ENCODE results near the gene USP5.
A peak's percentile ranks its signal among the peaks of the same experiment; 100 is the strongest.
"Not testable (repeated sequence)": the region's sequence is repeated elsewhere in the genome, so short reads cannot be mapped to it uniquely, and the experiment has no call there.

The USP5 gene

GRCh38 chr12:6843118-6843902 is 8.6 kb upstream of the USP5 start:
- DNase-seq: no peak

- DNase-seq: no peak
Measured at GRCh38 chr12:6845395-6845794, 6.6 kb upstream of the USP5 start.

DNA sequence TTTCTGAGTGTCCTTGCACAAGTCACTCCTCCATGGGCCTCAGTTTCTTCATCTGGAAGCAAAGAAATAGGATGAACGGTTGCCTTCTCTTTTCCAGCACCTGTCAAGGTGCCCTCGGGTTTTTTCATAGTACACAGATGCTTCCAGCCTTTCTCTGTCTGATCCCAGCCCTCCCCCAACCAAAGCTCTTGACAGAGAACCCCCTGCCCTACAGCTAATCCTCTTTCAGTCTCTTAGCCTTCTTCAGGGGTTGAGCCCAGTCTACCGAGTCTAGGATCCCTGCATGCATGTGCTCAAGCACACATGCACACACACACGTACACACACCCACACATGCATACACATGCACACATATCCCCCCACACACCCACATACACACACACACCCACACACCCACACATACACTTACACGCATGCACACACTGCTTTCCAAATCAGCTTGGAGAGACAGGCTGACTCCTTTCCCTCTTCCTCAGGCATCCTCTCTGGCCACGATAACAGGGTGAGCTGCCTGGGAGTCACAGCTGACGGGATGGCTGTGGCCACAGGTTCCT is 5.6 kb upstream of the USP5 start:
- no peak for DNase-seq

GRCh38 chr12:6847676-6848075 is 4.3 kb upstream of the USP5 start:
- no peak for DNase-seq

- DNase-seq: no peak
Measured at GRCh38 chr12:6849427-6849826, 2.5 kb upstream of the USP5 start.

GRCh38 chr12:6849976-6850560 is 1.9 kb upstream of the USP5 start:
- no peak for DNase-seq

DNA sequence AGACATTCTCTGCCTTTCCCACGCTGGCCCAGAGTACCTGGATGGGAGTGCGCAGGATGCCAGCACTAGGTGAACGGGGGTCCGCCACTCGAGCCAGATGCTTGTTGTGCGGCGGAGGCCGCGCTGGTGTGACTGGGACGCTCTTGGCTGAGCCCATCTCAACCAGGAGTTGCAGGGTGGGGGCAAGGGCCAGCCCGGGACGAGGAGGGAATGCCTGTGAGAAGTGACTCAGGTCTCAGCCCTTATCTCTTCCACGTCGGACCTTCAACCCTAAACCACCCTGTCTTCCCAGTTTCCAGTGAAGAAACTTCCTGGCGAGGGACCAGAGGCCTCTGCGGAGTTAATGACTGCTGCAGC is 1.2 kb upstream of the USP5 start:
- no peak for DNase-seq

DNA sequence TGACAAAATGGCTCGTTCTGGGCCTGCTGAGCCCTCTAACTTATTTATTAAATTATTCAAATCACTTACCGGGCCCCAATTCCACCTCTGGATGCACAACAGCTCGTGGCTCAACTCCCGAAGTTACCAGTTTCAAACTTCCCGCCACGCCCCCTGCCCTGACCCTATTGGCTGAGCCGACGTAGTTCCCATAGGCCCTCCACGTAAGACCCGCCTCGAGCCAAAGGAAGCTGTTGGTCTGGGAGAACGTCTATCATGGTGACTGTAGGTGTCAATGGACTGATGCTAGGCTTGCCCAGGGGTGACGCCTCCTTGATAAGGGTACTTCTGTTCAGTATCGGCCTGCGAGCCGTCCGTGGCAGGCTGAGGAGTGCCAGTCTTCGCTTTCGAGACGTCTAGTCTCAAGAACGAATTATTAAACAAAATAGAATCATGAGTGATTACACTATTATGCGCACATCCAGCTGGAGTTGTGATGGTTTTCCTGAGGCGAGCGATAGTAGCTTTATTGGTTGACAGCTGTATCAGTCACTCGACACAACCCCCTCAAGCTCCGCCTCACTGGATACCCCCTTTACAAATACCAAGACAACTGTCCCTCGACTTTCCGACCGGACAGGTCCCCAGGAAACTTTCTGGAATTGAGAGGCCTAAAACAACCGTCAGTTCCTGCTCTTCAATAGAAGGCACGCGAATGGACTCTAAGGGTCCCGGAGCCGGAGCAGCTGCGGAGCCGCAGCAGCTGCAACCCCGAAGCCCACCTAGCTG is 613 bp upstream of the USP5 start, which contains the start of gene CDCA3:
Gene CDCA3 (minus strand): TSS at position 134 of the 768 bp plus-strand sequence. CDS start 334 bp downstream, outside the sequence.
- peak; percentile 89 for DNase-seq

DNA sequence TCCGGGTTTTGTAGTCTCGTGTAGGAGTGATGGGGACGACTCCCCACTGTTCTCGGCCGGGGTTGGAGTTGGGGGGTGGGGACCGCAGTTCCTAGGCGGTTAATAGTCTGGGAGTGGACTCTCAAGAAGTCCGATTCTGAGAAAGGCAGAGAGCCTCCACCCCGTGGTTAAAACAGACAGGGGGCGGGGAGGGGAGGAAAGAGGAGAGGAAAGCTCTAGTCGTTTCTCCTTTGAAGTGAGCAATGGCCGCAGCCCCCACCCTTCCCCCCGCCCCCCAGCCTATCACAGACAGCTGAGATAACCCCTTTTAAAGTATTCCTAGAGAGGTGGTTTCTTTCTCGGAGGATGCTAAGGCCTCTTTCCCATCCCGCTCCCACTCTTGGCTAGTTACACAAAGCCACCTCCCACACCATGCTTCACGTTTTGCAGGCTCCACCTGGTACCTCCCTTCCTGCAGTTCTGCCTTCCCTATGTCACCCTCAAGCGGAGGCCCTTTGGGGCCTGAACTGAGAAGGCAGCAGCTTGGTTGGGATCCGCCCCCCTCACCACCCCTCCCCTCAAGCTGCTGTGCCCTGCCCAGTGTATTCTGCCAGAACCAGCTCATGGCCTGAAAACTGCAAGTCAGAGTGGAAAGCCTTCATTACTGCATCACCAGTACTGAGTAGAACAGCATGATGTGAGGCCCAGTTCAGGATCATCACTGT is 853 bp downstream of the USP5 start:
- DNase-seq: peak; percentile 39

DNA sequence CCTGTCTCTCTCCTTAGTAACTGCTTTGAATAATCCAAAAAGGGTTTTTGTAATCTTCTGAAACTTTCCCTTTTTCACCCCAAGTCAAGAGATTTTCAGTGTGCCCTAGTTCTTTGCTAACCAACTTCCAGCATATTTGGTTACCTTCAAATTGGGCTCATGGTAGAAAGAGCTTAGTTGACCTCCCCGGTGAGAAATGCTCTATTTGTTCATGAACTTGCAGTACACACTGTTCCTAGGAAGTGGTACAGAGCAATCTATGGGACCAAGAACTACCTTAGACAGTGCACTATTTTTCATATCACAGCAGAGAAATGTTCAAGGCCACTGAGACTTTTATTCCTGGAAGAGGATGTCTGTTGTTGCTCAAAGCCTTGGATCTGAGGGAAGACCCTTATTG is 1.7 kb downstream of the USP5 start:
- DNase-seq: no peak

- no peak for DNase-seq
Measured at GRCh38 chr12:6854036-6854435, 2.1 kb downstream of the USP5 start.

GRCh38 chr12:6855322-6855721 is 3.4 kb downstream of the USP5 start:
- no peak for DNase-seq

DNA sequence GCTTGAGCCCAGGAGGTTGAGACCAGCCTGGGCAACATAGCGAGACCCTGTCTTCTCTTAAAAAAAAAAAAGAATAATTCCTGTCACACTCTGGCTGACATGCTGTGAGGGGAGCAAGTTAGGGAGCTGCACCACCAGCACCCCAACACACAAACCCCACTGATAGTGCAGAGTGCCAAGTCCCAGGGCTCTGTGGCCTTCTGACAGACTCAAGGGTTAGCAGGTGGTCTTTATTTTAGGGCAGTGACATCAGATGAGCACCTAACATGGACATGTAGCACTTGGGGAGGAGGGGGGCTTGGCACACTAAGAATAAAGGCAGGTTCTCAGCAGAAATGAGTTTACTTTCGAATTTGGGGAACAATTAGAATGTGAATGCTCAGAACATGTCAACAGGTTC is 6.8 kb downstream of the USP5 start:
- DNase-seq: no peak

GRCh38 chr12:6860116-6860515 is 8.2 kb downstream of the USP5 start:
- DNase-seq: no peak

DNA sequence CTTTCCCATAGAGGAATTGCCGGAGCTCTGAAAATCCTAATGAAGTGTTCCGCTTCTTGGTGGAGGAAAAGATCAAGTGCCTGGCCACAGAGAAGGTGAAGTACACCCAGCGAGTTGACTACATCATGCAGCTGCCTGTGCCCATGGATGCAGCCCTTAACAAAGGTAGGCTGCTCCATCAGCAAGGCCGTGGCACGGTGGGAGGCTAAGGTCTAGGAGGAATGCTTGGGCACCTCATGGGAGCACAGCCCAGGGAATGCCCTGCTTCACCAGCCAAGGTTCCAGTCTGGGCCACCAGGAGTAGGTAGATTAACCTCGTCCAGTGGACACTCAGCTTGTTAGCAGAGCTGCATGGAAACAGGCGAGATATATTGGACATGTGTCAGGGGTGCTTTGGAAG is 9.0 kb downstream of the USP5 start:
- no peak for DNase-seq

DNA sequence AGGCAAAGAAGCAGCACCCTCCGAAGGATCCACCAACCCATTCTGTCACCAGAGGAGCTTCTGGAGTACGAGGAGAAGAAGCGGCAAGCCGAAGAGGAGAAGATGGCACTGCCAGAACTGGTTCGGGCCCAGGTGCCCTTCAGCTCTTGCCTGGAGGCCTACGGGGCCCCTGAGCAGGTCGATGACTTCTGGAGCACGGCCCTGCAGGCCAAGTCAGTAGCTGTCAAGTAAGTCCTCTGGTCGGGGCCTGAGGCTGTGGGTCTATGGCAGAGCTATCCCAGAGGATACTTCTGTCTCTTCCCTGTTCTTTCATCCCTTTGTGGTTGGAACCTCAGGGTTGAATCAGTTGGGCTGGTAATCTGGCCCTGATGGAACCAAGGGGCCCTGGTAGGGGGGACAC is 9.4 kb downstream of the USP5 start:
- no peak for DNase-seq

- no peak for DNase-seq
Measured at GRCh38 chr12:6863033-6863432, 11.1 kb downstream of the USP5 start.

GRCh38 chr12:6863586-6864321 is 11.8 kb downstream of the USP5 start:
- DNase-seq: no peak

- not testable (repeated sequence) for DNase-seq
Measured at GRCh38 chr12:6865307-6865706, 13.4 kb downstream of the USP5 start.

- DNase-seq: no peak
Measured at GRCh38 chr12:6866163-6866919, 14.4 kb downstream of the USP5 start.

GRCh38 chr12:6866920-6867412 is 15.0 kb downstream of the USP5 start:
- DNase-seq: no peak

All from activated T-cell treated with anti-CD3 and anti-CD28 coated beads for 4 hours (primary cell).